D721Med (cell line): Measurements from ENCODE around the gene MPL.
"Not testable (repeated sequence)": the region's sequence is repeated elsewhere in the genome, so short reads cannot be mapped to it uniquely, and the experiment has no call there.

Experiments used
- DNase-seq: peaks from one replicate; pipeline ENCODE4 v3.0.0; 2011; ENCODE audit warnings: low spot score; ENCODE audit not compliant: insufficient read length
- FAIRE-seq: peaks from 2 replicates; lab custom pipeline; 2011; peaks lifted over from hg19 to GRCh38; lab: Jason Lieb, UNC
- TF ChIP-seq, protein P1 (sequence below): IDR thresholded peaks from 2 replicates; pipeline ENCODE4 v1.5.1; 2012; ENCODE audit warnings: mild to moderate bottlenecking, control low read depth; ENCODE audit not compliant: insufficient read depth; ENCODE audit errors: missing control alignments

The MPL gene

DNA sequence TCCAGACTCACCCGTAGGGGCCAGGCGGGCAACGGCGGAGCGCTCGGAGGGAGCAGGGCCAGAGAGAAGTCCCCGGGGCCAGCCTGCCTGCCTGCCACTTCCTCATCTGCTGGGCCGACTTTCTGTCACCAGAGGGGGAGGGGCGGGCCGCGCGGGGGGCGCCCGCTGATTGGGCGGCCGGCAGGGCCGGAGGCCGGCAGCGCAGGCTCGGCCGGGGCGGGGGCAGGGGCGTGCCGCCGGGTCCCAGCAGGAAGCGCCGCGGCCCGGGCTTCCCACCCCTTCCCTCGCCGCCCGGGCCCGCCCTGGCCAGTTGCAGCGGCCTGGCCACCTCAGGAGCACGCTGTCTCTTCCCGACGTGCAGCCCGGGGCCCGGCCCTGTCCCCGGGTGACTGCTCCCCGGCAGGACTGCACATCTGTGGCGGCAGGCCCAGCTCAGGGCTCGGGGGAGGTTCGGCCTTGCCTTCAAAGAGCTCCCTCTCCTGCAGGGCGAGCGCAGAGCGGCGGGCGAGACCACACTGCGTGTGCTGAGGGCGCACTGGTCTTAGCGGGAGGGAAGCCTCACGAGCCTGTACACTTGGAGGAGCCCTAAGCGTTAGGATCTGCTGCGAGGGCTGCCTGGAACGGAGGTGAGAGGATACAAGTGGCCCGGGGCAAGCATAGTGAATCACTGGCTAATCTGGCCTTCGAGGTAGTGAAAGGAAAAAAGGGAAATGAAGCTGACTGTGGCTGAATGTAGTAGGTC lies 30.5 kb downstream of the MPL start, which contains the start of gene ELOVL1:
TSS of gene ELOVL1 (minus strand) at position 108 of the 742 bp plus-strand sequence. CDS start 2,402 bp downstream, outside the sequence.
- TF ChIP-seq, protein P1, sequence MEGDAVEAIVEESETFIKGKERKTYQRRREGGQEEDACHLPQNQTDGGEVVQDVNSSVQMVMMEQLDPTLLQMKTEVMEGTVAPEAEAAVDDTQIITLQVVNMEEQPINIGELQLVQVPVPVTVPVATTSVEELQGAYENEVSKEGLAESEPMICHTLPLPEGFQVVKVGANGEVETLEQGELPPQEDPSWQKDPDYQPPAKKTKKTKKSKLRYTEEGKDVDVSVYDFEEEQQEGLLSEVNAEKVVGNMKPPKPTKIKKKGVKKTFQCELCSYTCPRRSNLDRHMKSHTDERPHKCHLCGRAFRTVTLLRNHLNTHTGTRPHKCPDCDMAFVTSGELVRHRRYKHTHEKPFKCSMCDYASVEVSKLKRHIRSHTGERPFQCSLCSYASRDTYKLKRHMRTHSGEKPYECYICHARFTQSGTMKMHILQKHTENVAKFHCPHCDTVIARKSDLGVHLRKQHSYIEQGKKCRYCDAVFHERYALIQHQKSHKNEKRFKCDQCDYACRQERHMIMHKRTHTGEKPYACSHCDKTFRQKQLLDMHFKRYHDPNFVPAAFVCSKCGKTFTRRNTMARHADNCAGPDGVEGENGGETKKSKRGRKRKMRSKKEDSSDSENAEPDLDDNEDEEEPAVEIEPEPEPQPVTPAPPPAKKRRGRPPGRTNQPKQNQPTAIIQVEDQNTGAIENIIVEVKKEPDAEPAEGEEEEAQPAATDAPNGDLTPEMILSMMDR: peak; percentile 16
- FAIRE-seq (no peak), DNase-seq (peak; percentile 83)

DNA sequence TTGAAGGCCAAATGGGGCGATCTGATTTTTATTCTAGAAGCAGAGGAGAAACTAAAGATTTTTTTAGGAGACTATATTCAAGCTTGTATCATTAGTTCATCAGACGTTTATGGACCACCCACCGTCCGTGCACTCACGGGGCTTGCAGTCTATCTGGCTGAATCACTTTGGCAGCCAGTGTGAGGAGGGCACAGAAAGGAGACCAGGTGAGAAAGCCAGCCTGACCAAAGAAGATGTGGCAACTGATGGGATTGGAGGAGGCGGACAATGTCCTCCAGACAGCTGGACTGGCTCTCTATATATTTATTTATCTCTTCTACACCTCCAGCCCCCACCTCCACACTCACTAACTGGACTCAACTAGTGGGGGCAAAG lies 31.0 kb downstream of the MPL start:
- TF ChIP-seq, protein P1: no peak
- FAIRE-seq (no peak), DNase-seq (no peak)

DNA sequence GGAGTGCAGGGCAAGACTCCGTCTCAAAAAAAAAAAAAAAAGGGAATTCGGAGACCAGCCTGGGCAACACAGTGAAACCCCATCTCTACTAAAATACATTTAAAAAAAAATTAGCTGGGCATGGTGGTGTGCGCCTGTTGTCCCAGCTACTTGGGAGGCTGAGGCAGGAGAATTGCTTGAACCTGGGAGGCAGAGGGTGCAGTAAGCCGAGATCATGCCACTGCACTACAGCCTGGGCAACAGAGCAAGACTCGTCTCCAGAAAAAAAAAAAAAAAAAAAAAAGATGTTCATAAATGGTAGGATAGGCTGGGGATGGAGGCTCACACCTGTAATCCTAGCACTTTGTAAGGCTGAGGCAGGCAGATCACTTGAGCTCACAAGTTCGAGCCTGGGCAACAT lies 32.2 kb downstream of the MPL start:
- DNase-seq, FAIRE-seq: not testable (repeated sequence)

DNA sequence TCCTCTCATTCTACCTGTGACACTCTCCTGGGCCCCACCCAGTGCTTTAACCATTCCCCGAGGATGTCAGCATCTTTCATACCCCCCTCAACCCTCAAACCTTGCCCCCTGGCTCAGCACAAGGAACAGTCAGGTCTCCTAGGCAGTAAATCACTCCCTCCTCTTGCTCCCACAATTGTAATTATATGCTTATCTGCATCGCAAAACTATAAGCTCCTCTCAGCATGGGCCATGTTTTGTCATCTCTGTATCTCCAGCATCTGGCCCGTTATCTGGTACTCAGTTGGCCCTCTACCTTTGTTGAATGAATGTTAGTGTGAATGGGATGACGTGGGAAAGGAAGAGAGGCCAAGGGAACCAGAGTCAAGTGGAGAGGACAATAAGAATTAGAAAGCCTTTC lies 32.9 kb downstream of the MPL start:
- FAIRE-seq (no peak), DNase-seq (no peak)
- TF ChIP-seq, protein P1: no peak

DNA sequence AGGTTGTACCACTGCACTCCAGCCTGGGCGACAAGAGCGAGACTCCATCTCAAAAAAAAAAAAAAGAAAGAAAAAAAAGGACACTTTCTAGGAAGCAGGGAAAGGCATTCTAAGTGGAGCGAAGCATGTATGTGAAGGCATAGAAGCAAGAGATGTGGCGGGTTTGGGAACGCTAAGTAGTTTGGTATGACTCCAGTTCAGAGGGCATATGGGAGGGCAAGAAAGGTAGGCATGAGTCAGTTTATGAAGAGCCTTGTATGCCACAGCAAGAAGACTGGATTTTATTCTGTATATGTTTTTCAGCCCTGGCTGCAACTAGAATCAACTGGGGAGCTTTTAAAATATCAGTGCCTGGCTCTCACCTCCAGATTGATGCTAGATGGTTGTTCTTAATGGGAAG lies 34.6 kb downstream of the MPL start:
- DNase-seq (no peak), FAIRE-seq (no peak)
- TF ChIP-seq, protein P1: no peak

DNA sequence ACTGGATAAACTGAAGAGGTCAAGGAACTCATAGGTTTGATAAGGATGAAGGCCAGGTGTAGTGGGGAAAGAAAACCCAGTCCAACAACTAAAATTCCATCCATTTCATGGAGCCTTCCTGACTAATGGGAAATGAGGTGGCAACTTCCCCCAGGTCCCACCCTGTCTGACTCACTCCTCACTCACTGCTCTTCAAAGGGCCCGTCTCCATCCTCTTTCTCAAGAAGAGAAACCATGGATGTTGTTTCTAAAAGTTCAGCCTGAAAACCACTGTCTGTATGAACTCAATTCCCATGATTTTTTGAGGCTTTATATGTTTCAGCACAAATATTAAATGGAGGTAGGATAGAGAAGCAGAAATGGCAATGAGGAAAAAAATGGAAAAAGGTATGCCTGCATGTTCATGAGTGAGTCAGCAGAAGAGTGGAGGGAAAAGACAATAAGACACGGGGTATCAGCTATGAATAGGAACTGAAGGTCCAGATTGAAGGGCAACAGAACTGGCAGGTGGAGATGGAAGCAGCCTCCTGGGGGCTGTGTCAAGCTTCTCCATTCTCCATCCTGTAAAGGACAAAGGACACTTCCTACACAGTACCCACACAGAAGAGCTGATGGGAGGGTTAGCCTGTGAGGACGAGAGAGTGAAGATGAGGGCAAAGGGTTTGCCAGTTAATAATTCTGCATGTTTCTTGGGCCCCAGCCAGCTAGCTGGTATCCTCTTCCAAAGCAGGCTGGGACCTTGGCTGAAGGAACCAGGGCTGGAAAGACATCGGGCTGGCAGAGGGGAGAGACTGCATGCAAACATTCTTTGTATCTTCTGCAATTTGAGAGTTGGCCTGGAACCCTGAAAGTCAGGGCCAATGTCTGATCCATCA lies 35.7 kb downstream of the MPL start:
- TF ChIP-seq, protein P1: no peak
- no peak for FAIRE-seq
- DNase-seq: no peak

DNA sequence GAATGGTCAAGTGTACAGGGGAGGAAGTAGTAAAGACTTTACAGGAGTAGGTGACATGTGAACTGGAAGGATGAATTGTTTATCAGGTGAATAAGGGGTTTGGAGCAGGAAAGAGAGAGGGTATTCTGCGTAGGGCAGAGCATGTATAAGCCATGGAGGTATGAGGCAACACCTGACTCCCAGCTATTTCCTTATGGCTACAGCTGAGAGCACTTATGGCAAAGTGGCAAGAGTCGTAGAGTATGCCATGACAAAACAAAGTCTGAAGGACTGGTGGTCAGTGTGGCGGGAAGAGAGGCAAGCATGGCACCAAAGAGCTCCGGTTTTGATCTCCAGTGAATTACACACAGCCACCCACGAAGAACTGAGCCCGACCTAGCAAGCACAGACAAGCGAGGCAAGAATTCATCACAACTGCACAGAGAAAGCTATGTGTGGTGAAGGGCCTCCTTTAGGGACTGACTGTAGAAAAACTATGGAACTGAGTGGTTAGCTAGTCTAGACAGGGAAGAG lies 39.2 kb downstream of the MPL start:
- TF ChIP-seq, protein P1: no peak
- DNase-seq (no peak), FAIRE-seq (no peak)
